H1 (cell line): ENCODE data around the gene IL1A.

Experiments used
- EP300 ChIP-seq, 2 experiments: IDR thresholded peaks; 1 replicate in 1 of 2; 2 replicates in 1 of 2; pipeline ENCODE4 v1.6.1; 2011 to 2012; ENCODE audit warnings: low read depth in 2 of 2, low read length in 2 of 2, mild to moderate bottlenecking in 2 of 2, borderline replicate concordance in 1 of 2, inconsistent platforms in 1 of 2, moderate library complexity in 1 of 2
- HDAC2 ChIP-seq, 2 experiments: fragments of 300-600 bp in 1 of 2; sonication (generic) in 1 of 2; IDR thresholded peaks; 2 replicates each; pipeline ENCODE4 v1.6.1; 2011 to 2012; ENCODE audit warnings: low read depth in 2 of 2, low read length in 2 of 2, mild to moderate bottlenecking in 2 of 2, moderate library complexity in 2 of 2, borderline replicate concordance in 1 of 2, inconsistent platforms in 1 of 2
- JUN ChIP-seq: IDR thresholded peaks from 2 replicates; pipeline ENCODE4 v1.6.1; 2011; ENCODE audit warnings: low read depth, mild to moderate bottlenecking, improper control_type of control experiment, low read length
- MAFK ChIP-seq: IDR thresholded peaks from 2 replicates; pipeline ENCODE4 v1.6.1; 2012; ENCODE audit warnings: low read depth, mild to moderate bottlenecking, improper control_type of control experiment, low read length
- POLR2A ChIP-seq, 2 experiments: IDR thresholded peaks; 1 replicate in 1 of 2; 2 replicates in 1 of 2; pipeline ENCODE4 v1.6.1; 2011; ENCODE audit warnings: low read depth in 2 of 2, low read length in 2 of 2, mild to moderate bottlenecking in 2 of 2; ENCODE audit errors: control extremely low read depth in 1 of 2
- POLR2AphosphoS5 ChIP-seq: IDR thresholded peaks from 2 replicates; pipeline ENCODE4 v1.6.1; 2011; ENCODE audit warnings: low read depth, low read length
- RXRA ChIP-seq: IDR thresholded peaks from 2 replicates; pipeline ENCODE4 v1.6.1; 2011; ENCODE audit warnings: low read depth, mild to moderate bottlenecking, low read length, moderate library complexity; ENCODE audit not compliant: insufficient read depth
- SIRT6 ChIP-seq: IDR thresholded peaks from one replicate; pipeline ENCODE4 v1.7.1; 2012; ENCODE audit warnings: low read length, inconsistent platforms
- SP1 ChIP-seq: IDR thresholded peaks from 2 replicates; pipeline ENCODE4 v1.6.1; 2011; ENCODE audit warnings: low read depth, low read length
- YY1 ChIP-seq: IDR thresholded peaks from 2 replicates; pipeline ENCODE4 v1.6.1; 2011; ENCODE audit warnings: low read depth, mild to moderate bottlenecking, low read length
- TF ChIP-seq, protein P1 (sequence below), 3 experiments: IDR thresholded peaks; 1 replicate in 2 of 3; 2 replicates in 1 of 3; pipeline versions ENCODE4 v1.5.1 to v1.6.1; 2011; ENCODE audit warnings: low read length in 3 of 3, mild to moderate bottlenecking in 3 of 3, inconsistent platforms in 2 of 3, low read depth in 1 of 3, moderate library complexity in 1 of 3; ENCODE audit not compliant: insufficient read depth in 1 of 3; ENCODE audit errors: control extremely low read depth in 1 of 3
- TF ChIP-seq, protein P2 (sequence below): IDR thresholded peaks from 2 replicates; pipeline ENCODE4 v1.6.1; 2012; ENCODE audit warnings: inconsistent platforms

DNA sequence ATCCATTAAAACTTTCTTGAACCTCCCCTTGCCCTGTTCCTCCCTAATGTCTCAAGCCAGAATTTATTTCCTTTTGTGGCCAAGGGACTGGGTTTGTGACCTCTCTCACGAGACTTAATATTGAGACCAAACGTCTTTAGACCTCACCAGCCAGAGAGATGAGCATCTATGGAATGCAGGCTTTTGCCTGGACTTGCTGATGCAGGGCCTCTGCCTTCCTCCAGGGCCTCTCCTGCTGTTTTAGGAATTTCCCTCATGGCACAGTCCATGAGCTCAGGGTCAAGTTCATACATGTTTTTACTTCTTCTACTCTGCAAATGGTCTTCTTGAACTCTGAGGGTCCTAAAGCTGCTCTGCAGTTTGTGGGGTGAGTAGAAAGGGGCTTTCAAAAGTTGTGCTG is 30.0 kb upstream of the IL1A start:
- TF ChIP-seq SIRT6 (no peak), YY1 (no peak), HDAC2 (IDR thresholded peaks at IDR 0.05; ENCODE audit: borderline replicate concordance in 1 of 2, low read depth in 2 of 2, low read length in 2 of 2) (no peak), EP300 (IDR thresholded peaks at IDR 0.05; ENCODE audit: borderline replicate concordance in 1 of 2, low read depth in 2 of 2, low read length in 2 of 2) (no peak), MAFK (no peak), POLR2A (IDR thresholded peaks at IDR 0.05; ENCODE audit: control extremely low read depth in 1 of 2, low read depth in 2 of 2, low read length in 2 of 2) (no peak), RXRA (no peak), POLR2AphosphoS5 (no peak), JUN (no peak), SP1 (no peak)
- TF ChIP-seq, protein P1, sequence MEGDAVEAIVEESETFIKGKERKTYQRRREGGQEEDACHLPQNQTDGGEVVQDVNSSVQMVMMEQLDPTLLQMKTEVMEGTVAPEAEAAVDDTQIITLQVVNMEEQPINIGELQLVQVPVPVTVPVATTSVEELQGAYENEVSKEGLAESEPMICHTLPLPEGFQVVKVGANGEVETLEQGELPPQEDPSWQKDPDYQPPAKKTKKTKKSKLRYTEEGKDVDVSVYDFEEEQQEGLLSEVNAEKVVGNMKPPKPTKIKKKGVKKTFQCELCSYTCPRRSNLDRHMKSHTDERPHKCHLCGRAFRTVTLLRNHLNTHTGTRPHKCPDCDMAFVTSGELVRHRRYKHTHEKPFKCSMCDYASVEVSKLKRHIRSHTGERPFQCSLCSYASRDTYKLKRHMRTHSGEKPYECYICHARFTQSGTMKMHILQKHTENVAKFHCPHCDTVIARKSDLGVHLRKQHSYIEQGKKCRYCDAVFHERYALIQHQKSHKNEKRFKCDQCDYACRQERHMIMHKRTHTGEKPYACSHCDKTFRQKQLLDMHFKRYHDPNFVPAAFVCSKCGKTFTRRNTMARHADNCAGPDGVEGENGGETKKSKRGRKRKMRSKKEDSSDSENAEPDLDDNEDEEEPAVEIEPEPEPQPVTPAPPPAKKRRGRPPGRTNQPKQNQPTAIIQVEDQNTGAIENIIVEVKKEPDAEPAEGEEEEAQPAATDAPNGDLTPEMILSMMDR (IDR thresholded peaks at IDR 0.05; ENCODE audit: control extremely low read depth in 1 of 3, insufficient read depth in 1 of 3, low read depth in 1 of 3, low read length in 3 of 3): peak in 1 of 3 experiments; percentile 17; a peak in 1 of 4 replicates
- TF ChIP-seq, protein P2, sequence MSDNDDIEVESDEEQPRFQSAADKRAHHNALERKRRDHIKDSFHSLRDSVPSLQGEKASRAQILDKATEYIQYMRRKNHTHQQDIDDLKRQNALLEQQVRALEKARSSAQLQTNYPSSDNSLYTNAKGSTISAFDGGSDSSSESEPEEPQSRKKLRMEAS: no peak
